Ovary (tissue), 3 donors: ENCODE data around the gene PRELID3B.

ENCODE experiments used
- CTCF ChIP-seq, 3 donors: fragments of 450-650 bp in 2 of 3; fragments of 200-600 bp in 1 of 3; IDR thresholded peaks; one replicate each; pipeline versions ENCODE4 v1.5.1 to v1.8.0; 2016 to 2022; ENCODE audit warnings: antibody characterized with exemption in 3 of 3, mild to moderate bottlenecking in 1 of 3
- EP300 ChIP-seq: sonication (generic); formaldehyde crosslinking; IDR thresholded peaks from one replicate; pipeline ENCODE4 v1.6.1; 2017; ENCODE audit warnings: antibody characterized with exemption
- POLR2A ChIP-seq: fragments of 450-650 bp; IDR thresholded peaks from one replicate; pipeline ENCODE4 v1.6.1; 2017; ENCODE audit warnings: antibody characterized with exemption, mild to moderate bottlenecking, moderate library complexity
- donor health status: DM: no; HTN: no; CAD: no.

GRCh38 chr20:59013959-59014608 lies 28.5 kb downstream of the PRELID3B start:
- TF ChIP-seq CTCF (IDR thresholded peaks at IDR 0.05): no peak
- TF ChIP-seq EP300: no peak
- TF ChIP-seq POLR2A: no peak
